Stomach (tissue), 4 donors: ENCODE measurements around the gene XYLT1.

Experiments
- CTCF ChIP-seq, 7 experiments: fragments of 450-650 bp in 4 of 7; fragments of 200-600 bp in 3 of 7; sonication (generic) in 3 of 7; IDR thresholded peaks; one replicate each; pipeline ENCODE4 v1.5.1; 2016 to 2019; ENCODE audit warnings: antibody characterized with exemption in 7 of 7, control low read depth in 2 of 7, mild to moderate bottlenecking in 1 of 7
- POLR2AphosphoS5 ChIP-seq, 3 donors: sonication (generic); formaldehyde crosslinking; IDR thresholded peaks; one replicate each; pipeline ENCODE4 v1.6.1; 2016; ENCODE audit warnings: antibody characterized with exemption in 3 of 3

- TF ChIP-seq CTCF (IDR thresholded peaks at IDR 0.05) (no peak), POLR2AphosphoS5 (IDR thresholded peaks at IDR 0.05) (no peak)
Observed at GRCh38 chr16:17409894-17410293, 60.9 kb downstream of the XYLT1 start.
